ENCODE data around the gene ITFG1. TPM values are rescaled to one million over a fixed set of nuclear protein-coding genes. Genes with fewer than 3 reads are reported as not detected.
"Not testable (repeated sequence)": the region's sequence is repeated elsewhere in the genome, so short reads cannot be mapped to it uniquely, and the experiment has no call there.

The ITFG1 gene
- total RNA-seq, 1 donor from 2014 or later: 55.6 TPM

DNA sequence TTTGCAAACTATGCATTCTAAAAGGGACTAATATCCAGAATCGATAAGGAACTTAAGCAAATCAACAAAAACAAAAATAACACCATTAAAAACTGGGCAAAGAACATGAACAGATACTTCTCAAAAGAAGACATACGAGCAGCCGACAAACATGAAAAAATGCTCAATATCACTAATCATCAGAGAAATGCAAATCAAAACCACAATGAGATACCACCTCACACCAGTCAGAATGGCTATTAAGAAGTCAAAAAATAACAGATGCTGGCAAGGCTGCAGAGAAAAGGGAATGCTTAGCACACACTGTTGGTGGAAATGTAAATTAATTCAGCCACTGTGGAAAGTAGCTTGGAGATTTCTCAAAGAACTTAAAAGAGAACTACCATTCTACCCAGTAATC is 130.3 kb downstream of the ITFG1 start:
- not testable (repeated sequence) for DNase-seq (ENCODE audit: low spot score)

DNA sequence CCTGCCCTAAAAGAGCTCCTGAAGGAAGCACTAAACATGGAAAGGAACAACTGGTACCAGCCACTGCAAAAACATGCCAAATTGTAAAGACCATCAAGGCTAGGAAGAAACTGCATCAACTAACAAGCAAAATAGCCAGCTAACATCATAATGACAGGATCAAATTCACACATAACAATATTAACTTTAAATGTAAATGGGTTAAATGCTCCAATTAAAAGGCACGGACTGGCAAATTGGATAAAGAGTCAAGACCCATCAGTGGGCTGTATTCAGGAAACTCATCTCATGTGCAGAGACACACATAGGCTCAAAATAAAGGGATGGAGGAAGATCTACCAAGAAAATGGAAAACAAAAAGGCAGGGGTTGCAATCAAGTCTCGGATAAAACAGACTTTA is 136.6 kb downstream of the ITFG1 start:
- DNase-seq (ENCODE audit: low spot score): not testable (repeated sequence)

DNA sequence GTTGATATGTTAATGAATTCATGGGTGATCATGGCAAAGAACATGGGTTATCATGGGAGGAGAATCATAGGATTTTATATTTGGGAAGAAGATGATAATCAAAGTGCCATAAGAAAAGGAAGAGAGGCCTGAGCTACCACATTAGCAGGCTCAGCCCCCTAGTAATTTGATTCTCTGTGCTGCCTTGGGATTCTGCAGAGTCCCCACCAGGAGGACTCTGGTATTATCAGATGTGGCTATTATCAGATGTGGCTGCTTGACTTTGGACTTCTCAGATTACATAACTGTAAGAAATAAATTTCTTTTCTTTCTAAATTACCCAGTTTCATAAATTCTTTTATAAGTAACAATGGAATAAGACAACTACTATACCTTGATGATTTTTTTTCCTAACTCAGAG is 137.6 kb downstream of the ITFG1 start:
- DNase-seq (ENCODE audit: low spot score): no peak

DNA sequence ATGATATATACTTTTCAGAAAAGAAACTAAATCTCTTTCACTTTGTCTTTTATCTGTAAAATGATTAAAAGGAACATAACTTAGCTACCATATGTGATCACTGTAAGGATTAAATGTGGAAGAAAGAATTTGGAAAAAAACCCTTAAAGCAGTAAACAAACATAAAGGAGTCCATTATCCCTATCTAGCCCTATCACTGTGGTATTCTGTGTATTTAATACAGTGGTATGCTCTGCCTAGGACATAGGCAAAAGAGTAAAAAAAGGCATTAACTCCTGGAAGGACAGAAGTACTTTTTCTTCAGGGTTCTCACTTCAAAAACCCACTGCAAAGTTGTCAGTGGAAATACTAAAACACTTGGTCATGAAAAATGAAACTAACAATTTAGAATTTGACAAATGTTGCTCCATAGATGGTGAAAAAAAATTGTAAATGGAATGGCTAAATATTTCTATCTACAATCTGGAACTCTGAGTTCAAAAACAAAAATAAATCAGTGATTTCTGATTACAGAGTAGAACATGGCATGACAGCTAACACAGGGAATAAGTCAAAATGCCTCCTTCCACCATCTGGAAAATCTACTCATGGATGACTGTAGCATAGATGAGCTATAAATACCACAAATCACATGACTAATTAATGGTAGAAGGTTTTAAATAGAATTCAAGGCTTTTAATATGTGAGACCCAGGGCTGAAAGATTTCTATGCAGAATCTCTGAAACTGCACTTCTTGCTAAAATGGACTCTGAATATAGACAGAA is 140.1 kb downstream of the ITFG1 start:
- DNase-seq (ENCODE audit: low spot score): no peak

DNA sequence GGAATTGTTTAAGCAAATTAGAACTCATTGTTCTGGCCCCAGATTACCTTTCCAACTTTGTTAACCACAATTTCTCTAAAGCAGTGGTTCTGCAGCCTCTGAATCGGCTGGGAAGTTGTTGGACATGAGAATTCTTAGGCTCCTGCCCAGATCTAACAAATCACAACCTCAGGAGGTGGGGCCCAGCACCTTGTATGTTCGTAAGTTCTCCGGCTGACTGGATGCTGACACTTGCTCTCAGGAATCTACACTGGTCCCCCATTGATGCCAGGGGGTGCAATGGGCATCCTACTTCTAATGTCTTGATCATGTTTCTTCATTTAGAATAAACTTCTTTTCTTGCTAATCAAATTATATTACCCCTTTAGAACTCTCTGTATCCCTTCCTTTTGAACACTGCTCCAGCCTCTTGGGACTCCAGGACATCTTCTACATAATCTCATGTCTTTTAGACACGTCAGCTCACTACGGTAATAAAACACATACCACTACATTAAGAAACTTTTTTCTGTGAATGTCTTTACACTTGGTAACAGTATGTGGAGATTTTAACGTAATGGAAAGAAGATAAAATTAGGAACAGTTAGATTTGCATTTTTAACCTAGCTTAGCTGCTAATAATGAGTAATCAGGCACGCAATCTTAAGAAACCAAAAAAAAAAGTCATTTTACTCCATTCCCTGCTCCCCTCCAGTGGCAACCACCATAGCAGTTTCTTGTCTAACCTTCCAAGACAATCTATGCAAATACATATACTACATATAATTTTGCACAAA is 143.2 kb downstream of the ITFG1 start:
- DNase-seq (ENCODE audit: low spot score): no peak

DNA sequence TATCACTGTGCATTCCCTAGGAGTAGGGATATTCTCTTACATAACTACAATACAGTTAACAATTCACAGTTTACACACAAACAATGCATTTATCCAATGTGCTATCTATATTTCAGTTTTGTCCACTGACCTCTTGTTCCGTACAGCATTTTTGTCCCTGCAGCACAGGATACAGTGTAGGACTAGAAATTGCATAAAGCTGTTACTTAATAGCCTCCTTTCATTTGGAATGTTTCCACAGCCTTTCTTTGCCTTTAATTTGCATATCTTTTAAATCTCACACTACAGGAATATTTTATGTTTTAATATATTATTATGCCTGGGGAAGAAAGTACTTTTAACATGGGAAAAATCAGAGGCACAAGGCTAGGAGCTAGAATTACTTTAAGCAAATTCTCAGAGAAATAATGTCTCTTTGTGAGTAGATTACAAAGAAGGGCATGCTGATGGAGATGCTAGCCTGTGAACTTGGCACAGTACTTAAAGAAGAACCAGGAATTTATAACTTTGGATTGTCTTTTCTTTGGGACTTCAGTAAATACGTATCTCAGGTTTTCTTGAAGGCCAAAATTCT is 144.3 kb downstream of the ITFG1 start:
- no peak for DNase-seq (ENCODE audit: low spot score)

DNA sequence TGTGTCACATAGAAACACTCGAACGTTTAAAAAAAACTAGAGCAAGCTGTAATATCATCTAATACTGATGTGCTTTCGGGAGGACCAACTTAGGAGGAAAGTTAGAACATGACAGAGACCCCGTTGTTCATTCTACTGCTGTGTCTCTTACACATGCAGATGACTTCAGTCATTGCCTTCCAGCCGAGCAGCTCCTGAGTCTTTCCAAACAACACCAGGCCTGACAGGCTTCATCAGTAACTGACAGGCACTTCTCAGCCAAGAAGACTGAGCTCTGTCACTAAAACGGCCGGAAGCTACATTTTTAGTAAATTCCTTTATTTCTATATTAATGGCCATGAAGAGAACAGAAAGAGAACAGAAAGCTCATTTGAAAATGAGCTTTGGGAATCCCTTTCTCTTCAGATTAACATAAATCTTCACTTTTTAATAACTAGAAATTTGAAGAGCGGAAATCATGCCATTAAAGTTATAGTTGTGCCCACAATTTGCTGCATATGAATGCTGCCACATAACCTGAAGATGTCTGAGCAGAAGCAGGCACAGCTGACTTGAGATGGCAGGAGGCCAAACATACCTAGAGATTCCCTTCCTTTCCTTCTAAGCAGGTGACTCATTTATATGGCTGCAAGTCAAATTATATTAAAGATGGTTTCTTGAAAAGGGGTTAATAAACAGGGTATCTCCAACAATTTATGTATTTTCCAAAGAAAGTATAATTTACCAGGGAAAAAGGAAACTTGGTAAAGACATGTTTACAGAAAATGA is 148.9 kb downstream of the ITFG1 start:
- DNase-seq (ENCODE audit: low spot score): no peak

DNA sequence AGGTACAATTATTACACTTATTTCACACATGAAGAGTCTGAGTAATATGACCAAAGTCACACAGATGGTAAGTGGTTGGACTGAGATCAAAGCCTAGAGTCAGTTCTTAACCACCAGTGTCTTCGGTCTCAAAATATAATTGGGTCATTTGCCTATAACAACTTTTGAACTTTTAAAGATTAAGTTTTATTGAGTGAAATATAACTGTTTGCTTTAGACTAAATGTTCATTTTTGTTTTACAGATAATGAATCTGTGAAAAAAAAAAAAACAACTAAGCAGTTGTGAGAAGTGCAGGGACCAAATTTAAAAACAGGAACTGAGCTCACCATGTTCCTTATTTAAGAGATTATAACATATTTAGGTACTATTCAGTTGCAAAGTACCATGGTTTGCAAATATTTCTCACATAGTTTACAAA is 150.1 kb downstream of the ITFG1 start:
- no peak for DNase-seq (ENCODE audit: low spot score)

DNA sequence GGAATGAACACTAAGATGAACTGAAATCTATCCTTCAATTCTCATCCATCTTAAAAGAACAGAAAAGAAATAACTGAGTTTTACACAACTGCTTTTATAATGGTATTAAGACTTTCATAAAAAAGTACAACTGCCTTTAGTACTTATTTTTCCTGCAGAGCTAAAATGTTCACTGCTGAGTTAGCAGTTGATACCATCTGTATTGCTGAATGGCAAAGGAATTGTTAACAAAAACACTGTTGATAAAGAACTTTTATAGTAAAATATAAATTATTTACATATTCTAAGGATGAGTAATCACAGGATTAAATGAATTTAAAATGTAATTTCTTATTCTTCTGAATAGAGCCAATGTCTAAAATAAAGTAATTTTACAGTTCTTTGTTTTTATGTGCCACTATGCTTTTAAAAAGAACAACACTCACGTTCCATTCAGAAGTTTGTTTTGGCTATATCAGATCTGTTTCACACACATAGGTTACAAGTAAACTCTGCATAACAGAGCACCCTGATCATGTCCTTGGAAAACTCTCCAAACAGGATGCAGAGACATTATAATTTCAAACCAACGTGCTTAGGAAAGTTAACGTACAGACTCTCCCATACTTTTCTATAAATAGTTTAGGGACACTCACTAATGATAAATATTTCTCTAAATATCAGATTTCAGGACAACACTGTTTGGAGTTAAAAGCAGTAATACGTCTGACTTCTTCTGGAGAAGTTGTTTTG is 151.1 kb downstream of the ITFG1 start:
- DNase-seq (ENCODE audit: low spot score): no peak

DNA sequence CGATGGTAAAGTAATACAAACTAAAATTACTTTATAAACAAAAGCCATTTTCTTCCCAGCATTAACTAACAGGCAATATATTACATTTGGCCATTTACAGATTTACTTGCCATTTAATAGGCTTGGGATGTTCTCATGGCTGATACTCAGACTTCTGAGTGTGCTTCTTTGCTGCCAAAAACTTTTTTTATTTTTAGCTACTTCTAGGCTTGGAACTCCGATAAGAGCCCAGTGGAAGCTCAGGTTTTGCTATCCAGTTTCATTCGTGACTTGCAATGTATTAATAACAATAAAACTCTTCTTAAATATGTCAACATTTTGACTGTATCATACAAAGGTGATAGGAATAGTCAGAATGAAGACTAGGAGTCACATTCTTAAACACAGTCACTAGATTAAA is 152.3 kb downstream of the ITFG1 start:
- no peak for DNase-seq (ENCODE audit: low spot score)

DNA sequence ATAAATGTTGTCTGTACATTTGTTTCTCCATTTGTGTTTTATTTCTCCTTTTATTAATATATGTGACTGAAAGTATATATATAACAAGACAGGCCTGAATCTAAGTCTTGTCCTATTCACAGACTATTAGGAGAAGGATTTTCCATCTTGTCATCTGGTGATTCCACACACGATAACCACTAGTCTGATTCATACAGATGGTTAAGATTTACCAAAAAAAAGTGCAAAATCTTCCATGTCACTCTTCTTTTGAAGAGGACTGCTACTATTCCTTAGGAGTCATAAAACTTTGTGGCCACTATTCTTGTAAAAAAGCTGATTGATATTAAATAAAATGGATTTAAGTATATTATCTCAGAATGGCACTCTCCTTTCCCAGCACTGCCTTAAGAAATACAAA is 156.3 kb downstream of the ITFG1 start:
- DNase-seq (ENCODE audit: low spot score): no peak

DNA sequence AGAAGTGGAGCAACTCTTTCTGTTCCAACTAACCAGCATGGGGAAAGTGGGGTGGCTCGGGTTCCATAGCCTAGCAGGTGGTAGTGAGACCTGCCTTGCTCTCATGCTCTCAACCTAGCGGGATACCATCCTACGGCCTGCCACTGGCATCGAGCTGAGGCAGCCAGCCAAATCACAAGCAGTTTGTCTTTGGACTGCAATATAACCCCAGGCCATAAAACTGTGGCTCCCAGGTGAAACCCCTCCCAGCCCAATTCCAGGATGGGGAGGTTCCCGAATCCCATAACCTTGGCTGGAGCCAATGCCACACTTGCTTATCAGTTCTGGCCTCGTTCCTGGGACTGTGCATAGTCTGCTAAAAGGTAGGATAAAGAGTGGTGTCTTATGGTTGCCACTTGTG is 161.3 kb downstream of the ITFG1 start:
- no peak for DNase-seq (ENCODE audit: low spot score)

DNA sequence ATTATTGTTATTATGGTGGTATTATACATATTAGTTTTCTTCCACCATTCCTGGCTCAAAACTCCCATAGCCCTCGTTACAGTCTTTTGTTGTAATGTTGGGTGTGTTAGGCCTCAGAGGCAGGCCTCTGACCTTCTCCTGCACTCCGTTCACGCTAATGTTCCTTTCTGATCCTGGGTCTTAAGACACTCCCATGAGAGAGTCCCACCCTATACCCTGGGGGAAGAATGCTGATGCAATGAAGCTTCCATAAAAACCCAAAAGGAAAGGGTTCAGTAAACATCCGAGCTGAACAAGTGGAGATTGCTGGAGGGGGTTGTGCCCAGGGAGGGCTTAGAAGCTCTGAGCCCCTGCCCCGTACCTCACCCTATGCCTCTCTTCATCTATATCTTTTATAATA is 175.9 kb downstream of the ITFG1 start:
- no peak for DNase-seq (ENCODE audit: low spot score)

DNA sequence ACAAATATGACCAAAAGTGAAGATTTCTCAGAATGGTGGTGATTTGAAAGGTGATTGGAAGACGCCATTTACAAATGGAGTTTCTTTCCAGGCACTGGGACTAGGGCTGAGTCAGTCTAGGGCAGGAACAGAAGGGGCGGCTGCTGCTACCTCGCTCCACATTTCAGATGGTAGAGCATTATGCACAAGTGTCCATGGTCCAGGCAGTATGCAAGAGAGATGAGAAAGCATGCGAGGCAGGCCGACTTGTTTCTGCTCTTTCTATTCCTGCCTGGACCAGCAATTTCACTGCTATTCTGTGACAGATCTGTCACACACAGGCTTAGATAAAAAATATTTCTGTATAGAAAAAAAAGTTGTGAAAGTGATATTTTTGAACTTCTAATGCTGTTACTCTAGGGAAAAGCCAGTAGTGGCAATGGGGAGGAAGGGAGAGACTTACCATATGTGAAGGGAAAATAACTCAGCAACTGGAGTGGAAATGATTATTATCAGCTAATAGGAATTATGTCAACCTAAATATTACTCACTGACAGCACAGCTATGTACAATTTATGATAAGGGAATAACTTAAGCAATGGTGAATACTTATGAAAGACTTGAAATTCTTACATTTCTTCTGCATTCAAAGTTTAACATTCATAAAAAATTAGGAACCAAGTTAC is 182.4 kb downstream of the ITFG1 start:
- no peak for DNase-seq (ENCODE audit: low spot score)

DNA sequence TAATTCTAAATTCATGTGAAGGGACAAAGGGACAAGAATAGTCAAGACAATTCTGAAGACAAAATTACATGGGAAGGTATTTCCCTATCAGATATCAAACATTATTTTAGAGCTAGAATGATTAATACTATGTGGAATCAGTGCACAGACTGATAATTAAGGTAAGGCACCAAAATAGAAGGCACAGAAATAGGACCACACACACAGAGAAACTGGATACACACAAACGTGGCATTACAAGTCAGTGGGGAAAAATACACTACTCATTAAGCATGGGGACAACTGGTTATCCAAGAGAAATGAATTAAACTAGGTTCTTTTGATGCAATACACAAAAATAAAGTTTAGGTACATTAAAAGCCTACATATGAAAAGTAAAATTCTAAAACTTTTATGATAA is 184.3 kb downstream of the ITFG1 start:
- no peak for DNase-seq (ENCODE audit: low spot score)

DNA sequence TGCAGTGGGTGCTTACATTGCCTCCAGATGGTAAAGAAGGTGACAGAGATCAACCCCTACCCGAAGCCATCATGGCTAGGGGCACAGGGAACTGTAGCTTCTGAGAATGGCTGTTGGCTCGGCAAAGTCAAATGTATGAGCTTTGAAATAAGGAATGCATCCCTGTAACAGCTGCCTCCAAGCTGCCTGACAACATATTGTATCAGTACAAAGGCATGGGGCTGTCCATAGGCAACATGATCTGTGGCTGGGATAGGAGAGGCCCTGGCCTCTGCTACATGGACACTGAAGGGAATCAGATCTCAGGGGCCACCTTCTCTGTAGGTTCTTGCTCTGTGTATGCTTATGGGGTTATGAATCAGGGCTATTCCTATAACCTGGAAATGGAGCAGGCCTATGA is 197.9 kb downstream of the ITFG1 start:
- DNase-seq (ENCODE audit: low spot score): no peak

DNA sequence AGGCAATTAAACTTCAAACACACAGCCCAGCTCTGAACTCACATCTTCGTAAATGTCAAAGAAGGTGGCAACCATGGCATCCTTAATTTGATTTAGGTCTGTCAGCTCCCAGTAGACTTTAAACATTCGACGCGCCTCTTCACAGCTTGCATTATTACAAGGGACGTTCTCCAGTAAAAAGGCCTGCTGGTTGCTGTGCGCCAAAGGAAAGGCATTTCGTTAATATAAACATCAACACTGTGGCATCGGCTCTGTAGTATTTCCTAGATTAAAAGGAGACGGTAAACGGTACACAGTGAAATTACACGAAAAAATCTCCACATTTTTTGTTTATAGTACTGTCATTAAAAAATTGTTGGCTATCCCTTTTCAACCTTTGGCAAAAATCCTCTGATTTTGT is 200.4 kb downstream of the ITFG1 start:
- no peak for DNase-seq (ENCODE audit: low spot score)

DNA sequence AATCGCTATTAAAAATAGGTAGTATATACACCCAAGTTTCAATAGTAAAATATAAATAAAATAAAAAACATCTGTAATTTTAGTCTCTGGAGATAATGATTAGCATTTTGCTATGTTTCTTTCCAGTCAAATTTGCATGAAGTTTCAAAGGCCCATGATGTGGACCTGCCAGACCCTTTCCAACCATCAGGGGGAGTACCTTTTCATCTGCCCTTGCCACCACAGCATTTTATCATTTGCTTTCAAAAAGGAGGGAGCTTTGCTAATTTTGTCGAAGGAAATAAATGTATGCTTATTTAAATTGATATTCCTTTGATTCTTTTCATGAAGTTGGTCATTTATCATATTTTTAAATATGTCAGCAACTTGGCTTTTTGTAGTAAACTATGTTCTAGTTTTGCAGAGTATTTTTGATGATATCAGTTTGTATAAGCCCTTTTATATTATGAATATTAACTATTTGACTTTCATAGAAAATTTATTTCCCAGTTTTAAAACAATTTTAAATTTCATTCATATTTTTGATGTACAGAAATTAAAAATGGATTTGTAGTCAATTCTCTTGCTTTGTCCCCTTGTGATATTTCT is 201.9 kb downstream of the ITFG1 start:
- DNase-seq (ENCODE audit: low spot score): no peak

DNA sequence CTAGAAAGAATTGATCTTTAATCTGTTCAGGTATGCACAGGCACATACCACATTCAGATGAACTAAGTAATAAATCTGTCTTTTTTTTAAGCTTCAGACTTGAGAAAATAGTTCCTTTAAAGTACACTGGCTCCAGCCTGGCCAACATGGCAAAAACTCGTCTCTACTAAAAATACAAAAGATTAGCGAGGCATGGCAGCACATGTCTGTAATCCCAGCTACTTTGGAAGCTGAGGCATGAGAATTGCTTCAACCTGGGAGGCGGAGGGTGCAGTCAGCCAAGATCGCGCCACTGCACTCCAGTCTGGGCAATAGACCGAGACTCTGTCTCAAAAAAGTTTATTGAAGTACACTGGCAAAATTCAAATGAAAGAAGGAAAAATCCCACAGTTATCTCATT is 206.1 kb downstream of the ITFG1 start:
- DNase-seq (ENCODE audit: low spot score): no peak

DNA sequence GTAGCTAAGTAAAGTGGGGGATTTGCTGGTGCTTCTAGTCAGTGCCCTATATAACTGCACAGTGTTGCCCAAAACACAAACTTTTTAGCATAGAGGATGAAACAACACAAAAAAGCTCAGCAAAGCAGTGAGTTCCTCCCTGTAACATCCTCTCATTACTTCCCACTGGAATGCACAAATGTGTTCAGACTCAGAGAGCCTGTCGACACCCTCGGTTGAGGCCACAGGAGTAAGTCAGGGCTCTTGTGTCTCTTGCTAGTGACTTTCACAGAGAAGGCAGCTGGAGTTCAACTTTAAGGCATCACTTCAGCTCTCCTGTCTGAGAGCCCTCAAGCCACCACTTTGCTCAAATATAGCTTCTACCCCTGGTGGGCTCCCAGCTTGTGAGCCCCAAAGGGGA is 209.9 kb downstream of the ITFG1 start:
- no peak for DNase-seq (ENCODE audit: low spot score)

DNA sequence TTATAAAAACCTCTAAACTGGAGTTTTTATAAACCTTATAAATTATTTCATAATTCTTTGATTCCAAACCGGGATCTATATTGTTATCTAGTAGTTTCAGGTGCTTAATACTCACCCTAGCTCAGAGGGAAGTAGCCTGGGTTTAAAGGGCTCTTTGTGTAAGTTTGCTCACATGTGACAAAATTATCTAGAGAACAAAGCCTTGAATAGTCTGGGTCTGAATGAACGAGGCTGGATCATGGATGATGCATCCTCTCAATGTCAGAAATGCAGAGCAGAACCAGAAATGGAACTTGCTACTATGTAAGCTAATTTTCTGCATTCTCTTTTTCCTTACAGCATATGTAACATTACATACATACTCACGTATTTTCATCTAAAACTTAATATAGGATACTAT is 213.2 kb downstream of the ITFG1 start:
- no peak for DNase-seq (ENCODE audit: low spot score)

Data from ureter (tissue), 1 donor.